ENCODE results near the gene CPNE5. TPM values are rescaled to one million over a fixed set of nuclear protein-coding genes. Genes with fewer than 3 reads are reported as not detected.

CPNE5 gene
- total and polyA plus RNA-seq, 2 donors (not counting 1 experiment from before 2014, with no cell fraction given) = 0.02 TPM; not detected in 1

- TF ChIP-seq EZH2 (IDR thresholded peaks at IDR 0.05; ENCODE audit: low read length, missing control alignments) = no peak
- TF ChIP-seq, protein P1, sequence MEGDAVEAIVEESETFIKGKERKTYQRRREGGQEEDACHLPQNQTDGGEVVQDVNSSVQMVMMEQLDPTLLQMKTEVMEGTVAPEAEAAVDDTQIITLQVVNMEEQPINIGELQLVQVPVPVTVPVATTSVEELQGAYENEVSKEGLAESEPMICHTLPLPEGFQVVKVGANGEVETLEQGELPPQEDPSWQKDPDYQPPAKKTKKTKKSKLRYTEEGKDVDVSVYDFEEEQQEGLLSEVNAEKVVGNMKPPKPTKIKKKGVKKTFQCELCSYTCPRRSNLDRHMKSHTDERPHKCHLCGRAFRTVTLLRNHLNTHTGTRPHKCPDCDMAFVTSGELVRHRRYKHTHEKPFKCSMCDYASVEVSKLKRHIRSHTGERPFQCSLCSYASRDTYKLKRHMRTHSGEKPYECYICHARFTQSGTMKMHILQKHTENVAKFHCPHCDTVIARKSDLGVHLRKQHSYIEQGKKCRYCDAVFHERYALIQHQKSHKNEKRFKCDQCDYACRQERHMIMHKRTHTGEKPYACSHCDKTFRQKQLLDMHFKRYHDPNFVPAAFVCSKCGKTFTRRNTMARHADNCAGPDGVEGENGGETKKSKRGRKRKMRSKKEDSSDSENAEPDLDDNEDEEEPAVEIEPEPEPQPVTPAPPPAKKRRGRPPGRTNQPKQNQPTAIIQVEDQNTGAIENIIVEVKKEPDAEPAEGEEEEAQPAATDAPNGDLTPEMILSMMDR (conservative IDR thresholded peaks at IDR 0.05 in 1 of 2, IDR thresholded peaks at IDR 0.05 in 1 of 2; ENCODE audit: low read depth in 1 of 2, low read length in 2 of 2) = no peak
- H3K27ac ChIP-seq (ENCODE audit: insufficient read depth, low read length) = no peak overlapping the region
- DNase-seq (ENCODE audit: low read depth in 2 of 2) = no peak
- no peak overlapping the region for H3K9ac ChIP-seq (ENCODE audit: insufficient read depth, low read length)
- H3K9me3 ChIP-seq (ENCODE audit: control insufficient read depth, insufficient read depth, low read depth, low read length) = no peaks in the 10 kb centered on the region
- H3K4me2 ChIP-seq (ENCODE audit: extremely low read depth, insufficient read depth, low read length) = no peak overlapping the region
- H3K4me3 ChIP-seq (replicated peaks in 1 of 4; ENCODE audit: control extremely low read depth in 1 of 4, insufficient read depth in 1 of 4, low read depth in 3 of 4, low read length in 4 of 4) = no peak overlapping the region
- no peak overlapping the region for H2AFZ ChIP-seq (ENCODE audit: low read length)
- no peaks in the 10 kb centered on the region for H3K4me1 ChIP-seq (ENCODE audit: control insufficient read depth, extremely low read depth, insufficient read depth, low read length)
- no peaks in the 10 kb centered on the region for H4K20me1 ChIP-seq (ENCODE audit: control insufficient read depth, extremely low read depth, insufficient read depth, low read length)
- no peaks in the 10 kb centered on the region for H3K79me2 ChIP-seq (ENCODE audit: control insufficient read depth, insufficient read depth, low read length)
- H3K27me3 ChIP-seq (ENCODE audit: control insufficient read depth, insufficient read depth, low read length) = peaks cover 15% of the 10 kb centered on the region
- no peaks in the 10 kb centered on the region for H3K36me3 ChIP-seq (ENCODE audit: control insufficient read depth, insufficient read depth, low read length)
Observed at GRCh38 chr6:36803482-36803881, 35.8 kb downstream of the CPNE5 start.

- Histone ChIP-seq H3K4me1 (ENCODE audit: control insufficient read depth, extremely low read depth, insufficient read depth, low read length) (no peaks in the 10 kb centered on the region), H3K36me3 (ENCODE audit: control insufficient read depth, insufficient read depth, low read length) (no peaks in the 10 kb centered on the region), H3K4me2 (ENCODE audit: extremely low read depth, insufficient read depth, low read length) (no peak overlapping the region), H2AFZ (ENCODE audit: low read length) (no peak overlapping the region), H3K9me3 (ENCODE audit: control insufficient read depth, insufficient read depth, low read depth, low read length) (no peaks in the 10 kb centered on the region), H3K27ac (ENCODE audit: insufficient read depth, low read length) (no peak overlapping the region), H3K9ac (ENCODE audit: insufficient read depth, low read length) (no peak overlapping the region), H3K79me2 (ENCODE audit: control insufficient read depth, insufficient read depth, low read length) (no peaks in the 10 kb centered on the region), H4K20me1 (ENCODE audit: control insufficient read depth, extremely low read depth, insufficient read depth, low read length) (no peaks in the 10 kb centered on the region), H3K4me3 (replicated peaks in 1 of 4; ENCODE audit: control extremely low read depth in 1 of 4, insufficient read depth in 1 of 4, low read depth in 3 of 4, low read length in 4 of 4) (no peak overlapping the region), H3K27me3 (ENCODE audit: control insufficient read depth, insufficient read depth, low read length) (peaks cover 8% of the 10 kb centered on the region)
- no peak for TF ChIP-seq EZH2 (IDR thresholded peaks at IDR 0.05; ENCODE audit: low read length, missing control alignments)
- TF ChIP-seq, protein P1 (conservative IDR thresholded peaks at IDR 0.05 in 1 of 2, IDR thresholded peaks at IDR 0.05 in 1 of 2; ENCODE audit: low read depth in 1 of 2, low read length in 2 of 2) = no peak
- no peak for DNase-seq (ENCODE audit: low read depth in 2 of 2)
Observed at GRCh38 chr6:36800223-36801076, 38.8 kb downstream of the CPNE5 start.

DNA sequence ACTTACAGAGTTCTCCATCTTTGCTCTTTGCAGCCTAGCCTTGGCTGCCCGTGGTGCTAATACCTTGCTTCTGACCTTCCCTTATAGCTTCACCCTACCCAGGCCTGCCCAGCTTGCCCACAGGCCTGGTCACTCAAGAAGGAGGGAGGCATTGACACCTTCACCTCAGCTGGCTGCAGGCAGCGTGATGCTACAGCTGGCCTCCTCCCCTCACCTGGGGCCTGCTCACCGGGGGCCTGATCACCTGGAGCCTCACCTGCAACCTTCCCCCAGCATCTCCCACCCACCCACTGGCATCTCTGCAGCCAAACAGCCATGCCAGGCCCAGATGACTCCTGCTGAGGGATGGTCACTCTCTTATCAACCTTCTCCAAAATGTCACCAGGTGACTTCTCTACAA is 40.4 kb downstream of the CPNE5 start:
- no peak for DNase-seq (ENCODE audit: low read depth in 2 of 2)
- TF ChIP-seq EZH2 (IDR thresholded peaks at IDR 0.05; ENCODE audit: low read length, missing control alignments) = no peak
- TF ChIP-seq, protein P1 (conservative IDR thresholded peaks at IDR 0.05 in 1 of 2, IDR thresholded peaks at IDR 0.05 in 1 of 2; ENCODE audit: low read depth in 1 of 2, low read length in 2 of 2) = no peak
- Histone ChIP-seq H3K36me3 (ENCODE audit: control insufficient read depth, insufficient read depth, low read length) (no peaks in the 10 kb centered on the region), H3K4me1 (ENCODE audit: control insufficient read depth, extremely low read depth, insufficient read depth, low read length) (no peaks in the 10 kb centered on the region), H3K27ac (ENCODE audit: insufficient read depth, low read length) (no peak overlapping the region), H3K4me2 (ENCODE audit: extremely low read depth, insufficient read depth, low read length) (no peak overlapping the region), H3K4me3 (replicated peaks in 1 of 4; ENCODE audit: control extremely low read depth in 1 of 4, insufficient read depth in 1 of 4, low read depth in 3 of 4, low read length in 4 of 4) (no peak overlapping the region), H4K20me1 (ENCODE audit: control insufficient read depth, extremely low read depth, insufficient read depth, low read length) (no peaks in the 10 kb centered on the region), H3K9me3 (ENCODE audit: control insufficient read depth, insufficient read depth, low read depth, low read length) (no peaks in the 10 kb centered on the region), H3K79me2 (ENCODE audit: control insufficient read depth, insufficient read depth, low read length) (no peaks in the 10 kb centered on the region), H2AFZ (ENCODE audit: low read length) (no peak overlapping the region), H3K27me3 (ENCODE audit: control insufficient read depth, insufficient read depth, low read length) (peaks cover 2% of the 10 kb centered on the region), H3K9ac (ENCODE audit: insufficient read depth, low read length) (no peak overlapping the region)
